GM20000 (cell line): ENCODE results near the gene SH3D19.

Source experiments
- DNase-seq: peaks from one replicate; pipeline ENCODE4 v3.0.0; 2012; ENCODE audit warnings: low spot score
- CTCF ChIP-seq: IDR thresholded peaks from 2 replicates; pipeline ENCODE4 v1.5.1; 2012; ENCODE audit warnings: mild to moderate bottlenecking, control low read depth; ENCODE audit errors: extremely low read depth, missing control alignments

SH3D19 gene

GRCh38 chr4:151117371-151117962, 207.9 kb downstream of the SH3D19 start:
- DNase-seq, result peak; percentile 72
- peak; percentile 49 for TF ChIP-seq CTCF

- TF ChIP-seq CTCF, result no peak
- no peak for DNase-seq
These were observed 210.4 kb downstream of the SH3D19 start for GRCh38 chr4:151114986-151115385.

- no peak for DNase-seq
- no peak for TF ChIP-seq CTCF
These were observed 211.1 kb downstream of the SH3D19 start for GRCh38 chr4:151114338-151114737.

GRCh38 chr4:151110236-151110635, 215.2 kb downstream of the SH3D19 start:
- DNase-seq, result no peak
- TF ChIP-seq CTCF, result no peak

- no peak for TF ChIP-seq CTCF
- no peak for DNase-seq
These were observed 218.3 kb downstream of the SH3D19 start for GRCh38 chr4:151107063-151107462.

GRCh38 chr4:151105454-151106032, 219.9 kb downstream of the SH3D19 start:
- no peak for TF ChIP-seq CTCF
- DNase-seq, result no peak

- DNase-seq, result no peak
- no peak for TF ChIP-seq CTCF
These were observed 220.8 kb downstream of the SH3D19 start for GRCh38 chr4:151104621-151105020.
